GM12891 (cell line): ENCODE results near the gene ZYG11A.
"Not testable (repeated sequence)": the region's sequence is repeated elsewhere in the genome, so short reads cannot be mapped to it uniquely, and the experiment has no call there.

Source experiments
- DNase-seq: peaks from one replicate; pipeline ENCODE4 v3.0.0; 2011; ENCODE audit warnings: low spot score; ENCODE audit not compliant: insufficient read length
- FAIRE-seq: peaks from 2 replicates; lab custom pipeline; 2011; peaks lifted over from hg19 to GRCh38; lab: Jason Lieb, UNC
- PAX5 ChIP-seq: IDR thresholded peaks from 2 replicates; pipeline ENCODE4 v1.6.1; 2011; ENCODE audit warnings: low read length, moderate library complexity, mild to moderate bottlenecking; ENCODE audit not compliant: insufficient read depth, severe bottlenecking
- POLR2A ChIP-seq: IDR thresholded peaks from 2 replicates; pipeline ENCODE4 v1.6.1; 2011; ENCODE audit warnings: low read depth, low read length, control low read depth
- POLR2AphosphoS5 ChIP-seq: IDR thresholded peaks from 2 replicates; pipeline ENCODE4 v1.6.1; 2011; ENCODE audit warnings: low read depth, low read length, control low read depth
- POU2F2 ChIP-seq: IDR thresholded peaks from 2 replicates; pipeline ENCODE4 v1.6.1; 2011; ENCODE audit warnings: low read depth, mild to moderate bottlenecking, control low read depth, low read length, moderate library complexity
- SPI1 ChIP-seq: IDR thresholded peaks from 2 replicates; pipeline ENCODE4 v1.6.1; 2011; ENCODE audit warnings: low read depth, low read length, control low read depth
- TAF1 ChIP-seq: IDR thresholded peaks from 2 replicates; pipeline ENCODE4 v1.6.1; 2011; ENCODE audit warnings: low read depth, low read length, control low read depth

ZYG11A gene

GRCh38 chr1:52848423-52848822 is 5.9 kb downstream of the ZYG11A start:
- FAIRE-seq (no peak), DNase-seq (no peak)
- no peak for TF ChIP-seq POLR2AphosphoS5

DNA sequence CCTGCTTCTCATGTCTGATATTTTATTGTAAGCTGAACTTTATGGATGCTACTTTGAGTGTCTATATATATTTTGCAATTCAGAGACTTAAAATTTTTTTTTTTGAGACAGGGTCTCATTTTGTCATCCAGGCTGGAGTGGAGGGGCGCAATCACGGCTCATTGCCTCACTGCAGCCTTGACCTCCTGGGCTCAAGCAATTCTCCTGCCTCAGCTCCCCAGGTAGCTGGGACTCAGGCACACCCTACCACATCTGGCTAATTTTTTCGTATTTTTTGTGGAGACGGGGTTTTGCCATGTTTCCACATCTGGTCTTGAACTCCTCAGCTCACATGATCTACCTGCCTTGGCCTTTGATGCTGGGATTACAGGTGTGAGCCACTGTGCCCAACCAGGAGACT is 8.4 kb downstream of the ZYG11A start:
- no peak for DNase-seq
- TF ChIP-seq POLR2AphosphoS5 (no peak), TAF1 (no peak), PAX5 (no peak), SPI1 (no peak), POLR2A (no peak), POU2F2 (no peak)
- no peak for FAIRE-seq

DNA sequence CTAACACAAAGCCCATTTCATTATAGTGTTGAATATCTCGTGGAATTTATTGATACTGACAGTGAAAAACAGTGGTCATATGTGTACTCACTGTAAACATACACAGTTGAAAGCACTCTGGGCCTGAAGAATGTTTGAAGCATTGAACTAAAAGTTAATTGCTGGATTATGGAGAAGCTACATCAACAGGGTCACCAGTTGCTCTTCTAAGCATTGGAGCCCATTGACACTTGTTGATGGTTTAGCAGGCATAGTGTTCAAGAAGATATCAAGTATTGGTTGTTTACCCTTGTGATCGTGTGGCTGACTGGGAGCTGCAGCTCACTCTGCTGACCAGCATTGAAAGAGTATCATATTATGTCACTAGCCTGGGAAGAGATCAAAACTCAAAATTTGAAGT is 10.3 kb downstream of the ZYG11A start:
- no peak for TF ChIP-seq SPI1
- TF ChIP-seq PAX5, result no peak
- TF ChIP-seq TAF1, result no peak
- TF ChIP-seq POLR2AphosphoS5, result no peak
- no peak for TF ChIP-seq POLR2A
- no peak for TF ChIP-seq POU2F2
- DNase-seq, result no peak
- no peak for FAIRE-seq

DNA sequence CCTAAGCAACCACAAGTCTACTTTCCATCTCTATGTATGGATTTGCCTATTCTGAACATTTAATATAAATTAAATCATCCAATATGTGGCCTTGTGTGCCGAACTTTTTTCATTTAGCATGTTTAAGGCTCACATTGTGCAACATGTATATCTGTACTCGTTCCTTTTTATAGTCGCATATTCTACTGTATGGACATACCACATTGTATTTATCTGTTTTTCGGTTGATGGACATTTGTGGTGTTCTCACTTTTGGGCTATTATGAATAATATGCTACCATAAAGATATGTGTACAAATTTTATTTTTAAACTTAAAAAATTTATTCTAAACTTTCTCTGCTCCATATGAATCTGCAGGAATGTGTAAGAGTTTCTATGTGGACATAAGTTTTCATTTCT is 13.0 kb downstream of the ZYG11A start:
- TF ChIP-seq PAX5 (no peak), TAF1 (no peak), SPI1 (no peak), POU2F2 (no peak), POLR2A (no peak), POLR2AphosphoS5 (no peak)
- FAIRE-seq (no peak), DNase-seq (no peak)

GRCh38 chr1:52856026-52856425 is 13.5 kb downstream of the ZYG11A start:
- TF ChIP-seq SPI1 (no peak), POLR2AphosphoS5 (no peak)
- DNase-seq (no peak), FAIRE-seq (no peak)

- no peak for DNase-seq
- no peak for TF ChIP-seq TAF1
- TF ChIP-seq POLR2A, result no peak
- TF ChIP-seq POLR2AphosphoS5, result no peak
- no peak for TF ChIP-seq SPI1
- no peak for TF ChIP-seq POU2F2
- no peak for TF ChIP-seq PAX5
- no peak for FAIRE-seq
Observed at GRCh38 chr1:52857443-52857842, 14.9 kb downstream of the ZYG11A start.

DNA sequence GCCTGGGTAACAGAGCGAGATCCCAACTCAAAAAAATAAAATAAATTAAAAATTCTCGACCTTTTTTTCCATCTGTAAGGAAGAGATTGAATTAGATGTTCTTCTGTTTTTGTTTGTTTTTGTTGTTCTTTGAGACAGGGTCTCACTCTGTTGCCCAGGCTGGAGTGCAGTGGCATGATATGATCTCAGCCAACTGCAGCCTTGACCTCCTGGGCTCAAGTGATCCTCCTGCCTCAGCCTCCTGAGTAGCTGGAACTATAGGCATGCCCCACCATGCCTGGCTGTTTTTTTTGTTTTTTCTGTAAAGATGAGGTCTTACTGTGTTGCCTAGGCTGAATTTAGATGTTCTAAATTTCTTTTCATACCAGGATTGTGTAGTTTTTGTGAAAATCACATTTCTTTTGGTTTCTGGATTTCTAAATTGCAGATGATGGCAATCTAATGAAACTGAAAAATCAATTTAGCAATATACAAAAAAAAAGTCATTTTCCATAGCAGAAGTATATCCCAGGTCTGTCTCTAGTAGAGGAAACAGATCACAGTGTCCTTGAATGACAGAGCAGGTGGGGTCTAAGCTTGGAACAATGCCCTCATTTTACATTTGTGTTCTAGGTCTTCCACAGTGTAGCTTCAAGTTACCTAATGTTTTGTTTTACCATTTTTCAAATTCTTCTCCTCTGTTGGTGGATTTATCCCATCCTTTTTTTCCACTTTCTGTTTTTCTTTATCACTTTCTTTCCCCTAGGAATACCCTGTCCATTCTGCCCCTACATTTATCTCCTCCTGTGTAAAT is 20.3 kb downstream of the ZYG11A start:
- no peak for FAIRE-seq
- DNase-seq, result no peak
- TF ChIP-seq POLR2A (no peak), PAX5 (no peak), TAF1 (no peak), POU2F2 (no peak), SPI1 (no peak), POLR2AphosphoS5 (no peak)

- DNase-seq (peak; percentile 21), FAIRE-seq (peak; percentile 80)
- 0 out of 2 replicates have a peak, but pooled peaks have one; percentile 29 for TF ChIP-seq POLR2A
- TF ChIP-seq POU2F2, result peak; percentile 84
- TF ChIP-seq SPI1, result no peak
Observed at GRCh38 chr1:52867087-52867863, 24.7 kb downstream of the ZYG11A start.

DNA sequence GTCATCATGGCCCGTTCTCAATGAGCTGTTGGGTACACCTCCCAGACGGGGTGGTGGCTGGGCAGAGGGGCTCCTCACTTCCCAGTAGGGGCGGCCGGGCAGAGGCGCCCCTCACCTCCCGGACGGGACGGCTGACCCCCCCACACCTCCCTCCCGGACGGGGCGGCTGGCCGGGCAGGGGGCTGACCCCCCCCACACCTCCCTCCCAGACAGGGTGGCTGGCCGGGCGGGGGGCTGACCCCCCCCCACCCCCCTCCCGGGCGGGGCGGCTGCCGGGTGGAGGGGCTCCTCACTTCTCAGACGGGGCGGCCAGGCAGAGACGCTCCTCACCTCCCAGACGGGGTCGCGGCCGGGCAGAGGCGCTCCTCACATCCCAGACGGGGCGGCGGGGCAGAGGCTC is 27.2 kb downstream of the ZYG11A start:
- not testable (repeated sequence) for DNase-seq, FAIRE-seq

- DNase-seq (no peak), FAIRE-seq (no peak)
- TF ChIP-seq TAF1 (no peak), POLR2AphosphoS5 (no peak), PAX5 (no peak), POLR2A (no peak), POU2F2 (no peak), SPI1 (no peak)
Observed at GRCh38 chr1:52876843-52877242, 34.3 kb downstream of the ZYG11A start.

DNA sequence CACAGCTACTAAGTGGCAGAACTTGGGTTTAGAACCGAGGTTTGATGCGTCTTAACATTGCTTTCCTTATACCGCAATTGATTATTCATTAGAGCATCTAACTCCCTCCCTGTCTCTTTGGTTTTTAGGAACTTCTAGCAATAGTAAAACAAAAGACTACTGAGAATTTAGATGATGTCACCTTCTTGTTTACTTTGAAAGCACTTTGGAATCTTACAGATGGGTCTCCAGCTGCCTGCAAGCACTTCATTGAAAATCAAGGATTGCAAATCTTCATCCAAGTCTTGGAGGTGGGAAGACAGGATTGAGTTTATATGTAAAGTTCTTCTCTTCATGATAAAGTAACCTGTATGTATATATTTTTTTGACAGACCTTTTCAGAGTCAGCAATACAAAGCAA is 35.0 kb downstream of the ZYG11A start:
- no peak for FAIRE-seq
- TF ChIP-seq SPI1 (no peak), PAX5 (no peak), POLR2AphosphoS5 (no peak), TAF1 (no peak), POLR2A (no peak), POU2F2 (no peak)
- no peak for DNase-seq
